ENCODE data around the gene SLC6A16. TPM values are rescaled to one million over a fixed set of nuclear protein-coding genes. Genes with fewer than 3 reads are reported as not detected.
A peak's percentile ranks its signal among the peaks of the same experiment; 100 is the strongest.

The SLC6A16 gene
- total and polyA plus RNA-seq, 2 of the 8 experiments (the other 6 are each of a cell fraction or from before 2014, with no cell fraction given) = 1.1 to 1.5 TPM

GRCh38 chr19:49340069-49340864 is 15.3 kb upstream of the SLC6A16 start:
- H2AFZ ChIP-seq (ENCODE audit: low read length) = no peak overlapping the region
- H4K91ac ChIP-seq (replicated peaks; ENCODE audit: insufficient read length, low read length) = no peak overlapping the region
- DNase-seq (ENCODE audit: low read depth in 1 of 2, low spot score in 2 of 2) = peak in 1 of 2 experiments; percentile 75
- no peak overlapping the region for H2BK15ac ChIP-seq (ENCODE audit: low read length)
- H2BK12ac ChIP-seq (ENCODE audit: low read depth, low read length) = no peak overlapping the region
- no peak overlapping the region for H2BK20ac ChIP-seq (ENCODE audit: low read length)
- peak overlapping the region in 2 of 4 experiments; percentile 32 to 56; a peak in 4 of 8 replicates for H3K4me3 ChIP-seq (ENCODE audit: extremely low read depth in 1 of 4, insufficient read depth in 2 of 4, low read depth in 3 of 4, low read length in 4 of 4)
- no peak overlapping the region for H2BK5ac ChIP-seq (ENCODE audit: low read depth, low read length)
- H3K56ac ChIP-seq (replicated peaks; ENCODE audit: insufficient read length, low read depth, low read length) = no peak overlapping the region
- H3K36me3 ChIP-seq (ENCODE audit: control insufficient read depth in 2 of 4, insufficient read depth in 4 of 4, low read length in 3 of 4) = peaks cover 35 to 47% (median 36%) of the 10 kb centered on the region in 4 experiments
- ChIA-PET CTCF (ENCODE audit: partially characterized antibody) (interaction anchor here (0.7 to 2.2 kb wide), 6 partner anchors 19 to 298 kb away, joined by 3 to 8 read pairs (median 4); no protein-coding TSS in a partner anchor), POLR2A (ENCODE audit: partially characterized antibody) (interaction anchor here (0.8 to 6.9 kb wide), 16 partner anchors 8 to 345 kb away, joined by 3 to 63 read pairs (median 4); partner anchors contain the start of genes DKKL1, PIH1D1, RPL13A and SLC6A16)
- H3K27me3 ChIP-seq (replicated peaks in 1 of 4; ENCODE audit: control insufficient read depth in 3 of 4, extremely low read depth in 1 of 4, insufficient read depth in 3 of 4, low read length in 3 of 4) = peaks cover 0 to 10% (median 3%) of the 10 kb centered on the region in 4 experiments; a peak in 4 of 7 replicates
- H3K14ac ChIP-seq (ENCODE audit: insufficient read length) = no peak overlapping the region
- H3K4ac ChIP-seq (replicated peaks; ENCODE audit: insufficient read length, low read depth, low read length) = no peak overlapping the region
- H3K23me2 ChIP-seq (ENCODE audit: low read depth, low read length) = peaks cover 13% of the 10 kb centered on the region
- H3K18ac ChIP-seq (ENCODE audit: extremely low read depth, low read length) = peak overlapping the region; percentile 24; the same call in 1 of the 2 replicates
- no peak overlapping the region; a peak in 1 of 7 replicates for H3K9ac ChIP-seq (replicated peaks in 1 of 4; ENCODE audit: extremely low read depth in 1 of 4, low read depth in 3 of 4, low read length in 3 of 4)
- 64% methylated on average over 21 of the region's 36 CpGs; no CpG with 5 or more reads in 1 of the 2 experiments for WGBS, 2 experiments (ENCODE audit: extremely low coverage in 1 of 2, insufficient coverage in 1 of 2, insufficient read length in 1 of 2, insufficient replicate concordance in 2 of 2, low coverage in 1 of 2, low lambda C conversion rate in 2 of 2, missing lambda C conversion rate in 1 of 2)
- H3K4me1 ChIP-seq (replicated peaks in 1 of 4; ENCODE audit: control insufficient read depth in 3 of 4, insufficient read depth in 4 of 4, low read length in 3 of 4) = peaks cover 0 to 17% (median 10%) of the 10 kb centered on the region in 4 experiments; a peak in 6 of 7 replicates
- H3K9me3 ChIP-seq (ENCODE audit: insufficient read depth in 2 of 2, low read depth in 1 of 2, low read length in 1 of 2) = no peaks in the 10 kb centered on the region
- H3K79me2 ChIP-seq (ENCODE audit: control insufficient read depth in 1 of 2, insufficient read depth in 2 of 2, low read length in 2 of 2) = no peaks in the 10 kb centered on the region
- no peak overlapping the region for H2BK120ac ChIP-seq (replicated peaks; ENCODE audit: low read depth, low read length)
- H4K5ac ChIP-seq (ENCODE audit: insufficient read length, low read depth, low read length) = no peak overlapping the region
- H3K4me2 ChIP-seq (ENCODE audit: insufficient read depth in 1 of 2, low read depth in 2 of 2, low read length in 2 of 2) = peak overlapping the region; percentile 88 to 99; a peak in 3 of 4 replicates
- no peak for FAIRE-seq
- no peak overlapping the region; the same call in 1 of the 2 replicates for H4K8ac ChIP-seq (ENCODE audit: extremely low read depth, insufficient read depth, low read length)
- H2AK5ac ChIP-seq (ENCODE audit: low read depth, low read length) = no peak overlapping the region
- H3K79me1 ChIP-seq (ENCODE audit: low read depth, low read length) = no peaks in the 10 kb centered on the region
- H4K20me1 ChIP-seq (replicated peaks in 1 of 2; ENCODE audit: control insufficient read depth in 1 of 2, insufficient read depth in 2 of 2, low read length in 2 of 2) = peaks cover 9 to 27% of the 10 kb centered on the region in 2 experiments
- no peak overlapping the region for H3K27ac ChIP-seq (ENCODE audit: low read depth, low read length)
- no peak overlapping the region for H3K23ac ChIP-seq (ENCODE audit: insufficient read length)
- TF ChIP-seq MAX (IDR thresholded peaks at IDR 0.05) (peak; percentile 82), GTF2F1 (IDR thresholded peaks at IDR 0.05; ENCODE audit: borderline replicate concordance, low read depth, low read length) (no peak), CTBP2 (IDR thresholded peaks at IDR 0.05; ENCODE audit: borderline replicate concordance, insufficient read depth, insufficient read length, low read length) (no peak), ASH2L (IDR thresholded peaks at IDR 0.05; ENCODE audit: low read length) (no peak), CBX5 (IDR thresholded peaks at IDR 0.05; ENCODE audit: low read depth, low read length) (no peak), BRCA1 (IDR thresholded peaks at IDR 0.05; ENCODE audit: low read depth, low read length) (no peak), RAD21 (IDR thresholded peaks at IDR 0.05 in 1 of 2, conservative IDR thresholded peaks at IDR 0.05 in 1 of 2; ENCODE audit: low read depth in 2 of 2, low read length in 2 of 2) (no peak), NANOG (IDR thresholded peaks at IDR 0.05; ENCODE audit: insufficient read depth, low read depth, low read length, poor library complexity, severe bottlenecking) (no peak), PHF8 (conservative IDR thresholded peaks at IDR 0.05; ENCODE audit: low read depth, low read length) (no peak), CHD2 (IDR thresholded peaks at IDR 0.05; ENCODE audit: low read length) (no peak), POLR2AphosphoS5 (IDR thresholded peaks at IDR 0.05; ENCODE audit: low read depth, low read length) (peak; percentile 66; the same call in 1 of the 2 replicates)

Measured in H1 (cell line).